TTC549 (cell line): Measurements from ENCODE around the gene GNB5.
"Not testable (repeated sequence)": the region's sequence is repeated elsewhere in the genome, so short reads cannot be mapped to it uniquely, and the experiment has no call there.

Experiments used
- FAIRE-seq: peaks from 2 replicates; lab custom pipeline; 2012; peaks lifted over from hg19 to GRCh38; lab: Jason Lieb, UNC

The GNB5 gene

DNA sequence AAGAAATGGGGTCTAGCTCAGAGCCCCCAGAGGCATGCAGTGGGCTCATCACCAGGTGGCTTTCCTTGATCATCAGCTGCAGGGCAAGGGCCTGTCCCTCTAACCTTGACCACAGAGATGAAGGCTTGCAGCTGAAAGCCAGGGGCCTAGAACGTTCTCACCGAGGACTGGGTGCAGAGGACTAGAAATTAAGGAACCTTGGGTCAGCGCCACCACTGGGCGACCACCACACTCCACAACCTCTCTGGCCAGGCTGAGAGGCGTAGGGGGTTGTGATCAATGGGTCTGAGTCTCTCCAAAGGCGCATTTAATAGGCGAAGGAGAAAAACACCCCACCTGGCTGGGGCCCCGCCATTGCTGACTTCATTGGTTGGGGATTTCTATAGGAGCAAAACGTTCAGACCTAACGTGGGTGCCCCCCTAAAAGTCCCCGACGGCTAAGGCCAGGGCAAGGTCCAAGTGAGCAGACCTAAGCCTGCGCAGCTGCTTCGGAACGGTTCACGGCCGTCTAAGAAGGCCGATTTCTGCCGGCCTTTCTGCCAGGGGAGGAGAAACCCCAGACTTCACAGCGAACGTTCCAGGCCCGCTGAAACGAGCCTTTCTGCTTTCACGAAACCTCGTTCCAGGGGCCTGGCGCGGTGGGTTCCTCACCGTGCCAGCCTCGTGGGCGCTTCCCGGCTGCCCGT lies 79.5 kb downstream of the GNB5 start:
- FAIRE-seq = no peak

DNA sequence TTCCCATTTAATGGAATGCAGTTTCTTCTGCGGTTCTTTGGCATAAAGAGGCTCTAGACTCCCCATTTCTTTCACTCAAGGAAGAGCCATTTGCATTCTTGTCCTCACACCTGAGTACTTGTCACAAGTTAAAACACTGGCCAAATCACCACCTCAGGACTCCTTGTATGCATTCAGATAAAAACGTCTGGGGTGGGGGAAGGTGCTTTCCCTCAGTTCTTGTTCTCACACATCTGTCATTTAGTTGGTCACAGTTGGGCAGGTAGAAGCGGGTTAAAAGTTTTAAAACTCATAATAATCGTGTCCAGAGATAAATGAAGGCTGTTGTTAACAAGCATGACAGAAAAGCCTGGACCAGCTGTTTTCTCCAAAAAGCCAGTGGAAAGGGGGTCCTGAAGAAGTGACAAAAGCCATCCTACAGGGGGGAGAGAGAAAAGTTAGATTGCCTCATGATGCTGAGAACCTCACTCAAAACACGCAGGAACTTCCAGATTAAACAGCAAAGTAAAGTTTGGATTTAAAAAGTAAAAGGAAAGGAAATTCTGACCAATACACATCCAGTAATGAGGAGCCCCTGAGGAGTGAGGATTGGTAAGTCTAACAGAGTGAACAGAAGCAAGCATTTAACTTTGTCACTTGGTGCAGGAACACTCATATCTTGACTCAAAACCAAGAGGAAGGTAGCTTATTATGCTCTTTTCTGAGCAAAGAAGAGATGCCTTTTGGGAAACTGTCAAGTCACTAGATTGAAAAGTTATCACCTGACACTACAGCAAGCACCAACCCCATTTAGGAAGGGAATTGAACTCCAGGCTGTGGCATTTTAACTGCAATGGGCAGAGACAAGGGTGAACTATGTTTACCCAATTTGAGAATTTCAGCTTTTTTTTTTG lies 81.4 kb downstream of the GNB5 start:
- no peak for FAIRE-seq

DNA sequence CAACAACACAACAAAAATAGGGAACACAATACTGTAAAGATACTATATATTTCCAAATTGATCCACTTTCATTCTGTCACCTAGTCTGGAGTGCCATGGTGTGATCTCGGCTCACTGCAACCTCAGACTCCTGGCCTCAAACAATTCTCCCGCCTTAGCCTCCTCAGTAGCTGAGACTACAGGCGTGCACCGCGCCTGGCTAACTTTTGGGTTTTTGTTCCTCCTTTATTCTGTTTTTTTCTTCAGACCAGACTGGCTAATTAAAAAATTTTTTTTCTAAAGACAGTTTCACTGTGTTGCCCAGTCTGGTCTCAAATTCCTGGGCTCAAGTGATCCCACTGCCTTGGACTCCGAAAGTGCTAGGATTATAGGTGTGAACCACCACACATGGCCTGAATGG lies 84.0 kb downstream of the GNB5 start:
- FAIRE-seq = no peak

DNA sequence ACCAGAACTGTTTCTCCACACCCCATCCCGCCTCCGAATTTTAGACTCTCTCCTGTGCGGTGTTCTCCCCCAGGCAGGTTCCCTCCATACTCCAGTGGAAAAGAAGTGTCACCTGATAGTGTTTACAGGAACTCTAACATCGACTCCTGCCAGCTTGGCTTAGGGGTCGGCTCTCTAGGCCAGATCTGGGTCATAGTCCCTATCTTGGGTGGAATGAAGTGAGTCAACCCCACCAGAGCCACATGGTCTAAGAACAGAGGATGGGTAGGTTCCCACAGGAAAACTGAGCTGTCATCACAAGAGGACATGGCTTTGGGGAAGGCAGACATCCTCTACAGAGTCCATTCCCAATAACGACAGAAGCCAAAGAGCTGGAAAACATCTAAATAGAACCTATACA lies 84.6 kb downstream of the GNB5 start:
- no peak for FAIRE-seq

DNA sequence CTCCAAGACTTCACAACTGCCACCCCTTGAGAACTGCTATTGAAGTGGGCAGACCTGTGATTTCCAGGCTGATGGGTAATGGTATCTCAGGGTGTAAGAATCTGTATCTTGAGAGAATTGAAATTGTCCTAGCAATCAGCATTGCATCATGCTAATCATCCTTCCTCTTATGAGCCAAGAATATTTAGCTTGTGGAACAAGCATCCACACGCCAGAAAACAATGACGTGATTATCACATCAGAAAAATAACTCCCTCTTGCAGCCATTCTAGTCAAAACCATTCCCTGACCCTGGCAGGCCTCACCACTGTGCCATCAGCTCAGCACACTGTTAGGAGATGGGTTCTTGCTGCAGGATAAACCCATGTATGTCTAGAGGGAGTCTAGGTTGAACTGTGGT lies 85.3 kb downstream of the GNB5 start:
- no peak for FAIRE-seq

DNA sequence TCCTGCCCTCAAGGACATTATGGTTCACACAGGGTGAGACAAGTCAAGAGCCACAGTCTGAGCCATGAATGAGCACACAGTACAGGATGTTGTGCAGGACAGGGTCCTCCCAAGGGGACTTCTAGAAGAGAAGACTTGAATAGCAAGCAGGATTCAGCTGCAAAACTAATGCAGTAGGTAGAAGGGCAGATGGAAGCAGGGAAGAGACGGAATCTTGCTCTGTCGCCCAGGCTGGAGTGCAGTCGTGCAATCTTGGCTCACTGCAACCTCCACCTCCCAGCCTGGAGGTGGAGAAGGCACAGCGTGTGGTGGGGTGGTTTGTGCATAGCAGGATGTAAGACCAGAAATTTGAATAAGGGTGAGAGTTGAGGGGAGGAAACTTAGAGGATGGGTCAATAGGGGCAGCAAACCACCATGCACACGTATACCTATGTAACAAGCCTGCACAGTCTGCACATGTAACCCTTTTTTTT lies 86.6 kb downstream of the GNB5 start:
- no peak for FAIRE-seq

DNA sequence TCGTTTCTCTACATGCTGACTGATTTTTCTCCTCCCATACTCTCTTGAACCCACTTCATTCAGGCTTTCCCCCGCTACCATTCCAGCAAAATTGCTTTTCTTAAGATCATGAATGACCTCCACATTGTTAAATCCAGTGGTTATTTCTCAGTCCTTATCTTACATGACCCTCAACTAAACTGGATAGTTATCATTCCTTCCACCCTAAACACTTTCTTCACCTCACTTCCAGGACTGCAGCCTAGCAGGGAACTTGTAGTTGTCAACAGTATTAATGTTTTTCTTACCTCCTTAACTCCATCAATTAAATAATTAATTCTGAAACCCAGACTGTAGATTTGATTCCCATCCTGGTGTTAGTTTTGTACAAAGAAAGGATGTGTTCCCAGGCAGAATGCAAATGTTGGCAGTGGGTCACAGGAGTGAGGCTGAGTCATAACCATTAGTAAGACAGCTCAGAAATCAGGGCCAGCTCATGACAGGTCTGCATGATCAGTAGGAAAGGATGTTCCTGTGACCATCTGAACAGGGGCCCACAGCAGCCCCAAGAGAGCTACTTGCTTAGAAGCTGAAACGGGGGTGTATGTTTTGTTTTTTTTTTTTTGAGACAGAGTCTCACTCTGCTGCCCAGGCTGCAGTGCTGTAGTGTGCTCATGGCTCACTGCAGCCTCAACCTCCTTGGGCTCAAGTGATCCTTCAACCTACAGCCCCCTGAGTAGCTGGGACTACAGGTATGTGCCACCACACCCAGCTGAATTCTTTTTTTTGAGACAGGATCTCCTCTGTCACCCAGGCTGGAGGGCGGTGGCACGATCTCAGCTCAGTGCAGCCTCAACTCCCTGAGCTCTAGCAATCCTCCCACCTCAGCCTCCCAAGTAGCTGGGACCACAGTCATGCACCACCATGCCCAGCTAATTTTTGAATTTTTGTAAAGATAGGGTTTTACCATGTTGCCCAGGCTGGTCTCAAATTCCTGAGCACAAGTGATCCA lies 87.7 kb downstream of the GNB5 start:
- FAIRE-seq = no peak

DNA sequence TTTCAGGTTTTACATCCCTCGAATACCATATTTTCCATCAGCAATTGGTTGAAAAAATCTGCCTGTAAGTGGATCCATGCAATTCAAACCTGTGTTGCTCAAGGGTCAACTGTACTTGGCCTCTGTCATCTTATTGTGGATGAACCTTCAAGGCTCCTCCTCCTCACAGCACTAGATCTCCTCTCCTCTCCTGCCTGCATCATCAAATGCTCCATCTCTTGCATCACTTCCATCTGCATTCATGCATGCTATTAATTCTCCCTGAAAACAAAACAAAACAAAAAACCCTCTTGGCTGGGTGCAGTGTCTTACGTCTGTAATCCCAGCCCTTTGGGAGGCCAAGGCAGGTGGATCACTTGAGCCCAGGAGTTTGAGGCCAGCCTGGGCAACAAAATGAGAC lies 88.7 kb downstream of the GNB5 start:
- no peak for FAIRE-seq

DNA sequence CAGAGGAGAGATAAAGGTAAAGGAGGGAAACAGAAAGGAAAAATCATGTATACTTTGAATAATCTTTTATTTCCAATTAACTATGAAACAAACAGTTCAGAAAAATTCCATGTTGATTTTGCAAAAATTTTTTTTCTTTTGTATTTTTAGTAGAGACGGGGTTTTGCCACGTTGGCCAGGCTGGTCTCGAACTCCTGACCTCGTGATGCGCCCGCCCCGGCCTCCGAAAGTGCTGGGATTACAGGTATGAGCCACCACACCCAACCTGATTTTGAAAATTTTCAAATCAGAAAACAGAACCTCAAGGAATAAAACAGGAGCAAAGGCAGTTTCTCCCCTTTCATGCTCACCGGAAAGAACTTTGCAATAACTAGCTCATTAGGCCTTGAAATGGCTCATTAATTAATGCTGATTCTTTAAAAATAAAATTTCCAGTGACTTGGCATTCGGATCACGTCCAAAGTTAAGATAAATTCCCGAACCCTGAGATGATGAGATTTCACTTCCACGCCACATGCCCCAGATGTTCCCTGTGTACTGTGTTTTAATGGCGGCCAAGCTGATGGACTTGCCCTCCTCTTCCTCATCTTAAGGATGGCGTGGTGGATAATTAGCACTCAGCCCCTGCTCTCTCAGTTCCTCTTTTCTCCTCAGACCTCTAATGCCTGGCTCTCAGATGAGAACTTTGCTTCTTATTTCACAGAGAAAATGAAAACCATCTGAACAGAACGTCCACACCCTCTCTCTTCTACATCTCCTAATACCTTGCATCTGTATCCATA lies 89.5 kb downstream of the GNB5 start:
- no peak for FAIRE-seq

DNA sequence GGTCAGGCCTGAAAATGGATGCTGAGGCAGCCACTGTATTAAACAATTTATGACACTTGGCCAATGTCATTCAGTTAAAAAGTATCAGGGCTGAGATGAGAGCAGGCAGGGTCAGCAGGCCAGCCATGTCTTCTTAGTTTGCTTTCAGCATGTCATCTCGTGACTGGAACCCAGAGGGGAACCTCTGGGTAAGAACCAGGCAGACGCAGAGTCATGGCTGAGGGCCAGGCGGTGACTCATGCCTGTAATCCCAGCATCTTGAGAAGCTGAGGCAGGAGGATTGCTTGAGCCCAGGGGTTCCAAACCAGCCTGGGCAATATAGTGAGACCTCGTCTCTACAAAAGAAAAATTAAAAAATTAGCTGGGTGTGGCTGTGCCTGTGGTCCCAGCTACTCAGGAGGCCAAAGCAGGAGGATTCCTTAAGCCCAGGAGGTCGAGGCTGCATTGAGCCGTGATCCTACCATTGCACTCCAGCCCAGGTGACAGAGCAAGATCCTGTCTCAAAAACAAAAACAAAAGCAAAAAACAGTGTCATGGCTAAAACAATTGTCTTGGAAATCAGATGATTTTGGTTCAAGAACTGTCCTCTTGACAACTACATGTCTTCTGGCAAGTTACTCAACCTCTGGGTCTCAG lies 90.3 kb downstream of the GNB5 start:
- FAIRE-seq = no peak

DNA sequence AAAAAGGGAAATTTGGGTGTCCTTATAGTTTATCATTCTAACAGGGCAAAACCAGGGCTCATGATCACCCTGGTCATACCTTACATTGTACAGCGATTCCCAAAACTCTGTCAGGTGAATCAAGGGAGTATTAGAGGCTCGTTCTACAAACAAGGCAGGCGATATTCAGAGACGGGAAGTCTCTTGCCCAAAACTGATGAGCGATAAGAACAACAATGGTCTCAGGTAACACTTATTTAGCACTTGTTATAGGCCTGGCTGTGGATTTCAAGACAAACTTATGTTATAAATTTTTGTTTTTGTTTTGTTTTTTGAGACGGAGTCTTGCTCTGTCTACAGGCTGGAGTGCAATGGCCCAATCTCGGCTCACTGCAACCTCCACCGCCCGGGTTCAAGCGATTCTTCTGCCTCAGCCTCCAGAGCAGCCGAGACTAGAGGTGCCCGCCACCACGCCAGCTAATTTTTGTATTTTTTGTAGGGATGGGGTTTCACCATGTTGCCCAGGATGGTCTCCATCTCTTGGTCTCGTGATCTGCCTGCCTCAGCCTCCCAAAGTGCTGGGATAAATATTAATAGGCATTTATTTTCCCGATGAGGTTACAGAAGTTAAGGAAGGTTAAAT lies 91.4 kb downstream of the GNB5 start:
- no peak for FAIRE-seq

DNA sequence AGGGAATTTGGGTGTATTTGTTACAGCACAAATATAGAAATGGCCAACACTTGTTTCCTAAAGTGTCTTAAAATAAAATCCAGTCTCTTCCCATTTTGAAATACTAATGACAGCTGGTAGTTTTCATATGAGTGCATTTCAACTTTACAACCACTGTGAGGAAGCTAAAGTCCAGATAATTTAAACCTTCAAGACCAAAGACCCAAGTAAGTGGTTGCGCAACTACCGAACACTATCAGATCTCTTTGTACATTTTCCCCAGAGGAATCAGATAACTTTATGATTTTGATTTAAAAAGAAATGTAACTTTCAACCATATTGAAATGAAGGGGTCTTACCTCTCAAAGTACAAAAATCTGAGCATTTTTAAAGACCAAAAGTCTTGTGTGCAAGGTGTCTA lies 92.9 kb downstream of the GNB5 start:
- no peak for FAIRE-seq

DNA sequence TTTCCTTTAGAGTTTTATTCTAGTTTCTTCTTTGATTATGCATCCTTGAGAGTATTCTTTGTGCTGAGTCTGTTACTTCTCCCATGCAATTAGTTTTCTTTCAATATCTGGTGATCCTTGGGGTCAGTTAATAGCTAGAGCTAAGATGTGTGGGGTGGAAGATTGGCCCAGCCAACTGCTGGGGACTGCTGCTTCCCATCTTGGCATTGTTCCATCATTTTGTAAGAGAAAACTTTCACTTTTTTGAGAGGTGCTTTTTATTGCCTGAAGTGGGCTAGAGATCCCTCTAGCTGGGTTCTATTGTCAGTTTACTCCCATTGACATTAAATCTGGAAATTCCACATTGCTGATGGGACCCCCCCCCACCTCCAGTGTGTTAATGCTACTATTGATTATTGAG lies 94.0 kb downstream of the GNB5 start:
- no peak for FAIRE-seq

DNA sequence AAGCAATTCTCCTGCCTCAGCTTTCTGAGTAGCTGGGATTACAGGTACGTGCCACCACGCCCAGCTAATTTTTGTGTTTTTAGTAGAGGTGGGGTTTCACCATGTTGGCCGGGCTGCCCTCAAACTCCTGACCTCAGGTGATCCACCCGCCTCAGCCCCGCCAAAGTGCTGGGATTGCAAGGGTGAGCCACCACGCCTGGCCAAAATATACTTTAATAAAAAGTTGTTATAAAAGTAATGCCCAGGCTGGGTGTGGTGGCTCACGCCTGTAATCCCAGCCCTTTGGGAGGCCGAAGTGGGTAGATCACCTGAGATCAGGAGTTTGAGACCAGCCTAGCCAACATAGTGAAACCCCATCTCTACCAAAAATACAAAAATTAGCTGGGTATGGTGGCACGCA lies 94.7 kb downstream of the GNB5 start:
- FAIRE-seq = not testable (repeated sequence)

DNA sequence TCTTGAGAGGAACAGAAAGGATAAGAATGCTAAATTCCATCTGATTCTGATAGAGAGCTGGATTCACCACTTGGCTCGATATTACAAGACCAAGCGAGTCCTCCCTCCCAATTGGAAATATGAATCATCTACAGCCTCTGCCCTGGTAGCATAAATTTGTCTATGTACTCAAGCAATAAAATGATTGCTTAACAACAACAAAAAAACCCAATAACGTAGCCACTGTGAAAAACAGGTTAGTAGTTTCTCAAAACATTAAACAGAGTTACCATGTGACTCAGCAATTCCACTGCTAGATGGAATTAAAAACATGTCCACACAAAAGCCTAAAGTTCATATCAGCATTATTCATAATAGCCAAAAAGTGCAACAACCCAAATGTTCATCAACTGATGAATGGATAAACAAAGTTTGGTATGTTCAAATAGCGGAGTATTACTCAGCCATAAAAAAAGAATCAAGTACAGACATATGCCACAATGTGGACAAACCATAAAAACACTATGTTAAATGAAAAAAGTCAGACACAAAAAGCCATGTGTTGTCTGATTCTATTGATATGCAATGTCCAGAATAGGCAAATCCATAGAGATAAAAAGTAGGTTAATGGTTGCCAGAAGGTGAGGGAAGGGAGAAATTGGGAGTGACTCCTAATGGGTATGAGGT lies 95.5 kb downstream of the GNB5 start:
- no peak for FAIRE-seq

DNA sequence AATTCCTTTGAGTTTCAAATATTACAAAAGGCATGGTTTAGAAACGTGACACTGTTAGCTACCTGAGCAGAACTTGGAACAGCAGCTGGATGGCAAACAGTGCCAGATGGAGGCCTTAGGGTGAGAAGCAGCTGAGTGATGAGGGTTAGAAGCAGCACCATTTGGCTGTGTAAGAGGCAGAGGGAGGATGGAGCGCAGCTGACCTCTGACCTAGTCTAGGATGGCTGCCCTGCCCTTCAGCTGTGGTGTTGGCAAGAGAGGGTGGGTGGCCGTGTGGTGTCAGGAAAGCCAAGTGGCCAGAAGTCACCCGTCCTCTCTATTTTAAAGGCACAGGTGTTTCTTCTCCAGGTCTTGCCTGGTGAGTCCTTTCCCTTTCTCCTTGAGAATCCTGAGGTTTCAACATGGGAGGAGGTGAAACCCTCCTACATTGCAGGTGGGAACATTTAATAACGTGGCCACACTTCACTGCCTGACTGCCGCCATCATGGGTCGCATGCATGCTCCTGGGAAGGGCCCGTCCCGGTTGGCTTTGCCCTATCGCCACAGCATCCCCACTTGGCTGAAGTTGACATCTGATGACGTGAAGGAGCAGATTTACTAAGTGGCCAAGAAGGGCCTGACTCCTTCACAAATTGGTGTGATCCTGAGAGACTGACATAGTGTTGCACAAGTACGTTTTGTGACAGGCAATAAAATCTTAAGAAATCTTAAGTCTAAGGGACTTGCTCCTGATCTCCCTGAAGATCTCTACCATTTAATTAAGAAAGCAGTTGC lies 96.2 kb downstream of the GNB5 start:
- no peak for FAIRE-seq

DNA sequence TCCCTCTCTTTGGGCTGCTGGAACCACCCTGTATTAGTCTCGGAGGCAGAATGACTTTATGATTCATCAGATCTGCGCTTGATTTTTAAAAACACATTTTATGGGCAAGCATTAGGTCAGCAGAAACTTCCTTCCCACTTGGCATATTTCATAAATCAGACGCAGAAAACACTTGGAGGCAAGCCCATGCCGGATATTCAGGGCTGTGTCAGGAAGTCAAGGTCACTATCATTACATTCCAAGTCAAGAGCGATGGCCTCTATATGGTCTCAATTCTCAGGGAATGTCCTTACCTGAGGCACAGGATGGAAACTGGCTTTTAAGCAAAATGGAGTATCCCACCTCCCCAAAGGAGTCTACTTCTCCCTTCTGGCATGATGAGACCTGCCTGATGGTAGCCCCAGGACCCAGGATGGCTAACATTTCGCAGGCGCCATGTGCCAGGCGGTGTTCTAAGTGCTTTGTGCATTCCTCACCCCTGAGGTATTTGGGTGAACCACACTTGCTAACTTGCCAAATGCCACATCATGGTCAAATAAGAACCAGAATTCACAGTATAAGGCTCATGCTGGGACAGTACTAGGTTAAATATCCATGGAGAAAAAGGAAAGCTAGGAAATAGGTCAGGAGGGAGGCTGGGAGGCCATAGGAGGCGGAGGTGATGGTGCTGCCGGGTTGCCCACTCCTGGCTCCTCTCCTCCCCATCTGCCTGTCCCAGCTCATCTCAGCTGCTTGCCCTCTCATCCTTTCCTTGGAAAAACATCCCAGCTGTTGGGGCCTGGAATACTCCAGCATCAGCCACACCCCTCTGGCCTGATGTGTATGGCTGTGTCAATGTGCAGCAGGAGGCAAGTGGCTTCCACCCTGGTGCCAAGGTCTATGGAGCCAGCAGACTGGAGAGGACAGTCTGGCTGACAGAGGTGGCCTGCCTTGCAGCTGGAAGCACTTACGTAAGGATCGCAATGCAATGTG lies 97.4 kb downstream of the GNB5 start:
- FAIRE-seq = no peak

DNA sequence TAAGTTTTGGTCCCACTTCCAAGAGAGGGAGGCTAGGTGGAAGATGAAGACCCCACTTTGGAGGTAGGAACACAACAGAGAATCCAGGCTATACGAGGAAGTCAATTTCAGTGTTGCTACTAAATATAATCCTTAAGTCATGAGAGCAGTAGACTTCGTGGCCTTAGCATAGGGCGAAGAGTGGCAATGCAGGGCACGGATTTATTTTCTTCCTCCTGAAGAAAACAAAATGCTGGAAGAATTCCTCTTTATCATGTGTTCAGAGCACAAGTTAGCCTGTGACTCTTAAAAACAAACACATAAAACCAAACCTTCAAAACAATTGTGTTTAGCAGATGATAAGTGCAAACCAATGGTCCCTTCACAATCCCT lies 98.0 kb downstream of the GNB5 start:
- no peak for FAIRE-seq
